Keratinocyte (primary cell): ENCODE data around the gene SLC37A3. TPM values are rescaled to one million over a fixed set of nuclear protein-coding genes. Genes with fewer than 3 reads are reported as not detected.

Experiments
- DNase-seq: peaks from one replicate; pipeline ENCODE4 v3.0.0-alpha.2; 2011; ENCODE audit warnings: low read depth, missing footprints, low spot score
- FAIRE-seq: peaks from 2 replicates; lab custom pipeline; 2011; peaks lifted over from hg19 to GRCh38; lab: Jason Lieb, UNC
- H2AFZ ChIP-seq: 2 replicates; pipeline ENCODE4 v1.6.0; 2012; ENCODE audit warnings: low read length, control low read depth, inconsistent platforms; ENCODE audit not compliant: control insufficient read depth
- H3K27ac ChIP-seq: 2 replicates; pipeline ENCODE4 v1.5.1; 2011; ENCODE audit warnings: low read length; ENCODE audit not compliant: control insufficient read depth, insufficient read depth
- H3K27me3 ChIP-seq: 3 replicates; pipeline ENCODE4 v1.6.0; 2011; ENCODE audit warnings: low read length; ENCODE audit not compliant: control insufficient read depth, insufficient read depth; ENCODE audit errors: extremely low read depth
- H3K36me3 ChIP-seq, 2 experiments: 2 replicates in 1 of 2; 3 replicates in 1 of 2; pipeline ENCODE4 v1.5.1; 2011; ENCODE audit warnings: low read length in 2 of 2, mild to moderate bottlenecking in 1 of 2; ENCODE audit not compliant: control insufficient read depth in 2 of 2, insufficient read depth in 2 of 2; ENCODE audit errors: extremely low read depth in 1 of 2
- H3K4me1 ChIP-seq: 3 replicates; pipeline ENCODE4 v1.5.1; 2011; ENCODE audit warnings: low read length; ENCODE audit not compliant: control insufficient read depth, insufficient read depth; ENCODE audit errors: extremely low read depth
- H3K4me2 ChIP-seq: 3 replicates; pipeline ENCODE4 v1.6.0; 2011; ENCODE audit warnings: low read depth, low read length; ENCODE audit not compliant: control insufficient read depth, insufficient read depth; ENCODE audit errors: extremely low read depth
- H3K4me3 ChIP-seq, 3 experiments: fragments of 200-600 bp in 1 of 3; sonication (generic) in 1 of 3; 2 replicates in 2 of 3; 3 replicates in 1 of 3; pipeline ENCODE4 v1.5.1; 2011 to 2016; ENCODE audit warnings: low read length in 3 of 3, mild to moderate bottlenecking in 3 of 3, control low read depth in 2 of 3, inconsistent platforms in 1 of 3, low read depth in 1 of 3, mixed read lengths in 1 of 3, mixed run types in 1 of 3, moderate library complexity in 1 of 3; ENCODE audit not compliant: control insufficient read depth in 2 of 3, insufficient read depth in 2 of 3; ENCODE audit errors: extremely low read depth in 1 of 3
- H3K79me2 ChIP-seq: 2 replicates; pipeline ENCODE4 v1.6.0; 2012; ENCODE audit warnings: low read length; ENCODE audit not compliant: control insufficient read depth, insufficient read depth
- H3K9ac ChIP-seq: 3 replicates; pipeline ENCODE4 v1.6.0; 2011; ENCODE audit warnings: low read length; ENCODE audit not compliant: control insufficient read depth, insufficient read depth; ENCODE audit errors: extremely low read depth
- H3K9me1 ChIP-seq: 3 replicates; pipeline ENCODE4 v1.6.0; 2011; ENCODE audit warnings: low read length; ENCODE audit not compliant: control insufficient read depth, insufficient read depth; ENCODE audit errors: extremely low read depth
- H3K9me3 ChIP-seq: 2 replicates; pipeline ENCODE4 v1.5.1; 2012; ENCODE audit warnings: low read depth, low read length; ENCODE audit not compliant: control insufficient read depth
- H4K20me1 ChIP-seq: 3 replicates; pipeline ENCODE4 v1.6.0; 2011; ENCODE audit warnings: low read length; ENCODE audit not compliant: control insufficient read depth, insufficient read depth; ENCODE audit errors: extremely low read depth
- EZH2 ChIP-seq: IDR thresholded peaks from one replicate; pipeline ENCODE4 v1.6.1; 2012; ENCODE audit warnings: inconsistent platforms, mild to moderate bottlenecking, low read length, moderate library complexity
- dilution Hi-C: fragments of 300-500 bp; cut with MboI; formaldehyde crosslinking; loops from one replicate; pipeline ENCODE4 v1.7.0; 2020; ENCODE audit warnings: low sequenced_read_pairs; ENCODE audit not compliant: extremely low pct_ligation_motif_present
- polyA plus RNA-seq, 5 experiments: library from polyadenylated mRNA; depleted of rRNA in 3 of 5; stranded (reverse) in 3 of 5; stranded (forward) in 1 of 5; unstranded in 1 of 5; fragments of >200 nt; gene quantifications; 1 replicate in 1 of 5; 2 replicates in 3 of 5; 3 replicates in 1 of 5; pipeline versions ENCODE4 v1.2.1 to v1.2.3, GENCODE V29; 2011 to 2012; ENCODE audit warnings: missing spikeins in 2 of 5, low read depth in 1 of 5, low replicate concordance in 1 of 5
- TF ChIP-seq, protein P1 (sequence below), 3 experiments: IDR thresholded peaks in 1 of 3; conservative IDR thresholded peaks in 1 of 3; optimal IDR thresholded peaks in 1 of 3; 2 replicates in 2 of 3; 3 replicates in 1 of 3; pipeline versions ENCODE3 to v1.5.1; 2011; ENCODE audit warnings: low read length in 3 of 3, mild to moderate bottlenecking in 3 of 3, moderate library complexity in 2 of 3, control low read depth in 1 of 3, inconsistent platforms in 1 of 3; ENCODE audit not compliant: insufficient read depth in 2 of 3; ENCODE audit errors: extremely low read depth in 1 of 3

Gene SLC37A3
- polyA plus RNA-seq, 1 donor (not counting 4 experiments of a cell fraction or from before 2014, with no cell fraction given): 51.4 TPM

- Histone ChIP-seq H2AFZ (peak overlapping the region; percentile 90), H3K79me2 (no peaks in the 10 kb centered on the region), H3K36me3 (no peaks in the 10 kb centered on the region), H3K4me1 (peaks cover 16% of the 10 kb centered on the region), H4K20me1 (no peaks in the 10 kb centered on the region), H3K27ac (peak overlapping the region; percentile 89), H3K4me2 (peak overlapping the region; percentile 86), H3K27me3 (no peaks in the 10 kb centered on the region), H3K9me3 (no peaks in the 10 kb centered on the region), H3K4me3 (peak overlapping the region; percentile 23 to 47 (median 27)), H3K9ac (peak overlapping the region; percentile 75), H3K9me1 (no peaks in the 10 kb centered on the region)
- DNase-seq: peak; percentile 72
- TF ChIP-seq, protein P1, sequence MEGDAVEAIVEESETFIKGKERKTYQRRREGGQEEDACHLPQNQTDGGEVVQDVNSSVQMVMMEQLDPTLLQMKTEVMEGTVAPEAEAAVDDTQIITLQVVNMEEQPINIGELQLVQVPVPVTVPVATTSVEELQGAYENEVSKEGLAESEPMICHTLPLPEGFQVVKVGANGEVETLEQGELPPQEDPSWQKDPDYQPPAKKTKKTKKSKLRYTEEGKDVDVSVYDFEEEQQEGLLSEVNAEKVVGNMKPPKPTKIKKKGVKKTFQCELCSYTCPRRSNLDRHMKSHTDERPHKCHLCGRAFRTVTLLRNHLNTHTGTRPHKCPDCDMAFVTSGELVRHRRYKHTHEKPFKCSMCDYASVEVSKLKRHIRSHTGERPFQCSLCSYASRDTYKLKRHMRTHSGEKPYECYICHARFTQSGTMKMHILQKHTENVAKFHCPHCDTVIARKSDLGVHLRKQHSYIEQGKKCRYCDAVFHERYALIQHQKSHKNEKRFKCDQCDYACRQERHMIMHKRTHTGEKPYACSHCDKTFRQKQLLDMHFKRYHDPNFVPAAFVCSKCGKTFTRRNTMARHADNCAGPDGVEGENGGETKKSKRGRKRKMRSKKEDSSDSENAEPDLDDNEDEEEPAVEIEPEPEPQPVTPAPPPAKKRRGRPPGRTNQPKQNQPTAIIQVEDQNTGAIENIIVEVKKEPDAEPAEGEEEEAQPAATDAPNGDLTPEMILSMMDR (optimal IDR thresholded peaks at IDR 0.05 in 1 of 3, IDR thresholded peaks at IDR 0.05 in 1 of 3, conservative IDR thresholded peaks at IDR 0.05 in 1 of 3; ENCODE audit: extremely low read depth in 1 of 3, insufficient read depth in 2 of 3, low read length in 3 of 3): no peak
- no peak for TF ChIP-seq EZH2
- peak; percentile 85 for FAIRE-seq
- dilution Hi-C loops: no loop called here
Measured at GRCh38 chr7:140316165-140316661, 82.1 kb downstream of the SLC37A3 start.

DNA sequence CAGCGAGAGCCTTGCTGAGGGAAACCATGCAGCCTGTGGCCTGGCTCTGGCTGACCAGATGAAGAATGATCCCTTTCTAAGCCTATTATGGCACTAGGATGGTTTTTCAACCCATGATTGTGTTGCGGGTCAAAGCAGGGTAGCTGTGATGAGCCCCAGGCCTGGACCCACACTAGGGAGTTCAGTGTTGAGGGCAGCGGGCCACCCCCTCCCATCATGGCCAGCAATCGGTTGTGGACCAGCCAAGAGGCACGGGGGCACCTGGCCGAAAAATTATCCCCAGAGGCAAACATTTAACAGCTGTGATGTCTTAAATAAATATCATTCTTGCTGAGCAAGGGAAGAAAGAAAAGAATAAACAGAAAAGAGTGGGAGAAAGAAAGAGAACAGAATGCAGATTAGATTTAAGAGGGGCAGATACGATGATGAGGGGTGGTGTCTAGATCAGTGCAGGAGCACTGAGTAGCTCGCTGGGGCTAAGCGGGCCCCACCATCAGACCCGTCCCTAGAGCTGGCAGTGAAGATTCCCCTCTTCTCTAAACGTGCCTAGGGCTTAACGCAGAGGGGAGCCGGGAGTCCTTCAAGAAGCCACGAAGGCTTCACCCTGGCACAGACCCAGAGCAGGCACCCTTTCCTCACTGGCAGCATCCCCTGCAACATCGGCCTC, 82.7 kb downstream of the SLC37A3 start:
- DNase-seq (no peak), FAIRE-seq (no peak)
- Histone ChIP-seq H2AFZ (peak overlapping the region; percentile 90), H3K27me3 (no peaks in the 10 kb centered on the region), H3K36me3 (no peaks in the 10 kb centered on the region), H3K4me1 (peaks cover 16% of the 10 kb centered on the region), H3K4me2 (peak overlapping the region; percentile 86), H3K79me2 (no peaks in the 10 kb centered on the region), H4K20me1 (no peaks in the 10 kb centered on the region), H3K27ac (peak overlapping the region; percentile 89), H3K9me1 (no peaks in the 10 kb centered on the region), H3K9ac (peak overlapping the region; percentile 75), H3K4me3 (peak overlapping the region; percentile 23 to 47 (median 27)), H3K9me3 (no peaks in the 10 kb centered on the region)
- TF ChIP-seq, protein P1 (optimal IDR thresholded peaks at IDR 0.05 in 1 of 3, IDR thresholded peaks at IDR 0.05 in 1 of 3, conservative IDR thresholded peaks at IDR 0.05 in 1 of 3; ENCODE audit: extremely low read depth in 1 of 3, insufficient read depth in 2 of 3, low read length in 3 of 3): no peak
- dilution Hi-C loops: no loop called here
